Neural cell (in vitro differentiated cells): ENCODE measurements around the gene ITPR2. TPM values are rescaled to one million over a fixed set of nuclear protein-coding genes. Genes with fewer than 3 reads are reported as not detected.

ENCODE experiments used
- H2AFZ ChIP-seq: fragments of 200-600, 300-800 bp; sonication (generic), shearing (Covaris generic); 2 replicates; pipeline ENCODE4 v1.6.0; 2014; ENCODE audit warnings: low read depth, mild to moderate bottlenecking, antibody characterized with exemption, low read length, moderate library complexity
- H3F3A ChIP-seq: fragments of 200-600 bp; shearing (Covaris generic); 2 replicates; pipeline ENCODE4 v1.6.1; 2016; ENCODE audit warnings: mild to moderate bottlenecking, moderate library complexity, mixed read lengths, antibody characterized with exemption, low read length; ENCODE audit not compliant: insufficient read depth, poor library complexity, severe bottlenecking
- H3K27ac ChIP-seq: fragments of 200-600, 300-800 bp; sonication (generic), shearing (Covaris generic); 2 replicates; pipeline ENCODE4 v1.5.1; 2014; ENCODE audit warnings: mild to moderate bottlenecking, low read length, moderate library complexity
- H3K27me3 ChIP-seq: fragments of 300-800, 200-600 bp; sonication (generic), shearing (Covaris generic); 2 replicates; pipeline ENCODE4 v1.6.0; 2014; ENCODE audit warnings: mild to moderate bottlenecking, low read depth, low read length, moderate library complexity; ENCODE audit not compliant: insufficient read depth
- H3K36me3 ChIP-seq: fragments of 300-800, 200-600 bp; sonication (generic), shearing (Covaris generic); 2 replicates; pipeline ENCODE4 v1.5.1; 2014; ENCODE audit warnings: mild to moderate bottlenecking, antibody characterized with exemption, low read length, moderate library complexity; ENCODE audit not compliant: insufficient read depth
- H3K4me2 ChIP-seq: fragments of 300-800, 200-600 bp; sonication (generic), shearing (Covaris generic); 2 replicates; pipeline ENCODE4 v1.6.0; 2014; ENCODE audit warnings: mild to moderate bottlenecking, low read length
- H3K4me3 ChIP-seq: fragments of 300-800, 200-600 bp; sonication (generic), shearing (Covaris generic); 2 replicates; pipeline ENCODE4 v1.5.1; 2014; ENCODE audit warnings: mild to moderate bottlenecking, low read length, moderate library complexity
- H3K79me2 ChIP-seq: fragments of 200-600 bp; shearing (Covaris generic); replicated peaks from 2 replicates; pipeline ENCODE4 v1.6.0; 2014; ENCODE audit warnings: mild to moderate bottlenecking, low read length, moderate library complexity; ENCODE audit not compliant: insufficient read depth
- H3K9ac ChIP-seq: fragments of 300-800, 200-600 bp; sonication (generic), shearing (Covaris generic); 2 replicates; pipeline ENCODE4 v1.6.1; 2016; ENCODE audit warnings: mild to moderate bottlenecking, low read length, mixed read lengths
- H3K9me2 ChIP-seq: fragments of 200-600 bp; shearing (Covaris generic); 2 replicates; pipeline ENCODE4 v1.6.1; 2016; ENCODE audit warnings: mild to moderate bottlenecking, low read length, mixed read lengths; ENCODE audit not compliant: insufficient read depth
- H3K9me3 ChIP-seq: fragments of 200-600, 300-800 bp; sonication (generic), shearing (Covaris generic); 2 replicates; pipeline ENCODE4 v1.6.1; 2016; ENCODE audit warnings: mild to moderate bottlenecking, mixed run types, low read length, moderate library complexity, mixed read lengths
- H4K20me1 ChIP-seq: fragments of 200-600 bp; shearing (Covaris generic); 2 replicates; pipeline ENCODE4 v1.6.1; 2016; ENCODE audit warnings: mild to moderate bottlenecking, mixed run types; ENCODE audit not compliant: insufficient read depth
- EP300 ChIP-seq: fragments of 450-650 bp; conservative IDR thresholded peaks from 2 replicates; pipeline ENCODE4 v1.6.1; 2014; ENCODE audit warnings: antibody characterized with exemption, mild to moderate bottlenecking, moderate library complexity; ENCODE audit not compliant: poor library complexity, severe bottlenecking
- EZH2 ChIP-seq: fragments of 200-600, 300-800 bp; shearing (Covaris generic), sonication (generic); IDR thresholded peaks from 2 replicates; pipeline ENCODE4 v1.6.1; 2014; ENCODE audit warnings: antibody characterized with exemption, low read length, borderline replicate concordance, mild to moderate bottlenecking; ENCODE audit not compliant: insufficient read depth, poor library complexity, severe bottlenecking
- MXI1 ChIP-seq: fragments of 450-650 bp; conservative IDR thresholded peaks from 2 replicates; pipeline ENCODE4 v1.6.1; 2014; ENCODE audit warnings: antibody characterized with exemption, mild to moderate bottlenecking; ENCODE audit not compliant: poor library complexity, severe bottlenecking
- POLR2AphosphoS5 ChIP-seq: IDR thresholded peaks from 2 replicates; pipeline ENCODE4 v1.6.1; 2012
- RAD21 ChIP-seq: fragments of 450-650 bp; conservative IDR thresholded peaks from 2 replicates; pipeline ENCODE4 v1.6.1; 2014; ENCODE audit warnings: antibody characterized with exemption, mild to moderate bottlenecking, moderate library complexity
- SMC3 ChIP-seq: fragments of 450-650 bp; conservative IDR thresholded peaks from 2 replicates; pipeline ENCODE4 v1.6.1; 2014; ENCODE audit warnings: antibody characterized with exemption, mild to moderate bottlenecking, moderate library complexity; ENCODE audit not compliant: poor library complexity
- TAF1 ChIP-seq: IDR thresholded peaks from 2 replicates; pipeline ENCODE4 v1.6.1; 2012; ENCODE audit warnings: low read depth
- polyA plus RNA-seq: library from polyadenylated mRNA; depleted of rRNA; stranded (reverse); fragments of >200 nt; gene quantifications from 2 replicates; pipeline ENCODE4 v1.2.3, GENCODE V29; 2014
- TF ChIP-seq, protein P1 (sequence below): fragments of 450-650 bp; IDR thresholded peaks from 2 replicates; pipeline ENCODE4 v1.5.1; 2014; ENCODE audit warnings: antibody characterized with exemption, mild to moderate bottlenecking, moderate library complexity; ENCODE audit not compliant: poor library complexity, severe bottlenecking
- TF ChIP-seq, protein P2 (sequence below): IDR thresholded peaks from 2 replicates; pipeline ENCODE4 v1.6.1; 2012; ENCODE audit warnings: borderline replicate concordance

Gene ITPR2
- polyA plus RNA-seq, 1 donor from 2014 or later: 2.0 TPM

DNA sequence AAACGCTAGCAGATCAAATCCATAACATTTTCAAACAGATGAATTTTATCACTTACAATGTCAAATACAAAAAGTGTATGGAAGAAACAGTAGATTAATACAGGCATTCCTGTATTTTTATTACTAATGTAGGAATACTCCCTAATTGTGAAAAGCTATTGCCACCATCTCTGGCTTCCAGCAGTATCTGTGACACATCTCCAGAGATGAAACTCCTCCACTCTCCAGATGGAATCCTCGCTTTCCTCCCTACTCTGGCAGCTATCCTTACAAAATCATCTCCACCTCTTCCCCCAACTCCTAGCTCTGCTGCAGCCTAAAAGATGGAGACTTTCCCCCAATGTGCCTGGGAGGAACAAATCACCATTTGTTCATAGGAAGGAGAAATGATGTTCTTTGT, 426.2 kb downstream of the ITPR2 start:
- Histone ChIP-seq H3K9me2 (no peaks in the 10 kb centered on the region), H4K20me1 (no peaks in the 10 kb centered on the region), H3K4me3 (no peak overlapping the region), H2AFZ (no peak overlapping the region), H3F3A (no peaks in the 10 kb centered on the region), H3K27me3 (no peaks in the 10 kb centered on the region), H3K9me3 (no peaks in the 10 kb centered on the region), H3K36me3 (no peaks in the 10 kb centered on the region), H3K4me2 (no peak overlapping the region), H3K27ac (no peak overlapping the region), H3K79me2 (no peaks in the 10 kb centered on the region), H3K9ac (no peak overlapping the region)
- no peak for TF ChIP-seq MXI1
- no peak for TF ChIP-seq EZH2
- no peak for TF ChIP-seq SMC3
- TF ChIP-seq POLR2AphosphoS5: no peak
- TF ChIP-seq, protein P1, sequence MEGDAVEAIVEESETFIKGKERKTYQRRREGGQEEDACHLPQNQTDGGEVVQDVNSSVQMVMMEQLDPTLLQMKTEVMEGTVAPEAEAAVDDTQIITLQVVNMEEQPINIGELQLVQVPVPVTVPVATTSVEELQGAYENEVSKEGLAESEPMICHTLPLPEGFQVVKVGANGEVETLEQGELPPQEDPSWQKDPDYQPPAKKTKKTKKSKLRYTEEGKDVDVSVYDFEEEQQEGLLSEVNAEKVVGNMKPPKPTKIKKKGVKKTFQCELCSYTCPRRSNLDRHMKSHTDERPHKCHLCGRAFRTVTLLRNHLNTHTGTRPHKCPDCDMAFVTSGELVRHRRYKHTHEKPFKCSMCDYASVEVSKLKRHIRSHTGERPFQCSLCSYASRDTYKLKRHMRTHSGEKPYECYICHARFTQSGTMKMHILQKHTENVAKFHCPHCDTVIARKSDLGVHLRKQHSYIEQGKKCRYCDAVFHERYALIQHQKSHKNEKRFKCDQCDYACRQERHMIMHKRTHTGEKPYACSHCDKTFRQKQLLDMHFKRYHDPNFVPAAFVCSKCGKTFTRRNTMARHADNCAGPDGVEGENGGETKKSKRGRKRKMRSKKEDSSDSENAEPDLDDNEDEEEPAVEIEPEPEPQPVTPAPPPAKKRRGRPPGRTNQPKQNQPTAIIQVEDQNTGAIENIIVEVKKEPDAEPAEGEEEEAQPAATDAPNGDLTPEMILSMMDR: no peak
- TF ChIP-seq, protein P2, sequence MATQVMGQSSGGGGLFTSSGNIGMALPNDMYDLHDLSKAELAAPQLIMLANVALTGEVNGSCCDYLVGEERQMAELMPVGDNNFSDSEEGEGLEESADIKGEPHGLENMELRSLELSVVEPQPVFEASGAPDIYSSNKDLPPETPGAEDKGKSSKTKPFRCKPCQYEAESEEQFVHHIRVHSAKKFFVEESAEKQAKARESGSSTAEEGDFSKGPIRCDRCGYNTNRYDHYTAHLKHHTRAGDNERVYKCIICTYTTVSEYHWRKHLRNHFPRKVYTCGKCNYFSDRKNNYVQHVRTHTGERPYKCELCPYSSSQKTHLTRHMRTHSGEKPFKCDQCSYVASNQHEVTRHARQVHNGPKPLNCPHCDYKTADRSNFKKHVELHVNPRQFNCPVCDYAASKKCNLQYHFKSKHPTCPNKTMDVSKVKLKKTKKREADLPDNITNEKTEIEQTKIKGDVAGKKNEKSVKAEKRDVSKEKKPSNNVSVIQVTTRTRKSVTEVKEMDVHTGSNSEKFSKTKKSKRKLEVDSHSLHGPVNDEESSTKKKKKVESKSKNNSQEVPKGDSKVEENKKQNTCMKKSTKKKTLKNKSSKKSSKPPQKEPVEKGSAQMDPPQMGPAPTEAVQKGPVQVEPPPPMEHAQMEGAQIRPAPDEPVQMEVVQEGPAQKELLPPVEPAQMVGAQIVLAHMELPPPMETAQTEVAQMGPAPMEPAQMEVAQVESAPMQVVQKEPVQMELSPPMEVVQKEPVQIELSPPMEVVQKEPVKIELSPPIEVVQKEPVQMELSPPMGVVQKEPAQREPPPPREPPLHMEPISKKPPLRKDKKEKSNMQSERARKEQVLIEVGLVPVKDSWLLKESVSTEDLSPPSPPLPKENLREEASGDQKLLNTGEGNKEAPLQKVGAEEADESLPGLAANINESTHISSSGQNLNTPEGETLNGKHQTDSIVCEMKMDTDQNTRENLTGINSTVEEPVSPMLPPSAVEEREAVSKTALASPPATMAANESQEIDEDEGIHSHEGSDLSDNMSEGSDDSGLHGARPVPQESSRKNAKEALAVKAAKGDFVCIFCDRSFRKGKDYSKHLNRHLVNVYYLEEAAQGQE: no peak
- no peak for TF ChIP-seq TAF1
- no peak for TF ChIP-seq EP300

DNA sequence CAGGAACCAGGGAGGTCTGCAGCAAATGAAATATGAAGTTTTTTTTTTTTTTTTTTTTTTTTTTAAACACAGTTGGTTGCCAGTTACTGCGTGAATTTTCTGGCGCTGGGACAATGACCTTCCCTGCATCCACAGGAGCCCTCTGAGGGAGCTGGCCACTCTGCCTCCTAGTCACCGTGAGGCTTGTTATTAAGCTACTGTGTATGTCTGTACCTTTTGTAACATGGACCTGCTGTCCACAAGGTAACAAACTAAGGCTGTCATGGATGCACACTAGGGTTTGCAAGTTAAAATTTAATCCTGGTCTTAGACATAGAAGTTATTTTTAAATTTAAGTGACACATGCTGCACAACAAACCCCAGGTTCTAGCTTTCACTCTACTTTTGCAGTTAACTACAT, 426.6 kb downstream of the ITPR2 start:
- H3K36me3 ChIP-seq: no peaks in the 10 kb centered on the region
- no peaks in the 10 kb centered on the region for H4K20me1 ChIP-seq
- TF ChIP-seq EZH2 (no peak), RAD21 (no peak), TAF1 (no peak), EP300 (no peak), POLR2AphosphoS5 (no peak), SMC3 (no peak), MXI1 (no peak)
- TF ChIP-seq, protein P2: no peak
- TF ChIP-seq, protein P1: no peak
- H3K9ac ChIP-seq: no peak overlapping the region
- no peaks in the 10 kb centered on the region for H3K79me2 ChIP-seq
- no peaks in the 10 kb centered on the region for H3K9me2 ChIP-seq
- no peak overlapping the region for H3K27ac ChIP-seq
- H3K9me3 ChIP-seq: no peaks in the 10 kb centered on the region
- no peak overlapping the region for H3K4me2 ChIP-seq
- no peaks in the 10 kb centered on the region for H3F3A ChIP-seq
- no peak overlapping the region for H2AFZ ChIP-seq
- no peak overlapping the region for H3K4me3 ChIP-seq
- no peaks in the 10 kb centered on the region for H3K27me3 ChIP-seq
